ENCODE data around the gene NT5C2. TPM values are rescaled to one million over a fixed set of nuclear protein-coding genes. Genes with fewer than 3 reads are reported as not detected.

The NT5C2 gene
- 65.2 and 73.7 TPM in 2 replicates for total RNA-seq

GRCh38 chr10:103193107-103193819, at the start of gene NT5C2:
TSS of gene NT5C2 (minus strand) at chr10:103193272. CDS start at chr10:103174958, 18,314 bp downstream.

Other genes starting within 250 kb of the NT5C2 start
- gene RPEL1, start 52.6 kb upstream of the NT5C2 start, total RNA-seq, result under 0.01 TPM in 1 of 2 replicates, not detected in the other
- gene INA, start 83.9 kb upstream of the NT5C2 start, total RNA-seq, result 0.18 and 0.28 TPM in 2 replicates
- 10.0 and 13.5 TPM in 2 replicates for gene PCGF6, start 157.9 kb upstream of the NT5C2 start, total RNA-seq
- 2.4 and 3.2 TPM in 2 replicates for gene TAF5, start 174.7 kb upstream of the NT5C2 start, total RNA-seq
- 172 and 210 TPM in 2 replicates for gene ATP5MK, start 203.2 kb upstream of the NT5C2 start, total RNA-seq
- gene PDCD11, start 203.4 kb upstream of the NT5C2 start, total RNA-seq, result 25.6 and 28.8 TPM in 2 replicates

Measured in smooth muscle cell of bladder (primary cell).